Measurements from ENCODE around the gene TSC22D1.

The TSC22D1 gene

GRCh38 chr13:44404261-44405132, 171.6 kb downstream of the TSC22D1 start:
- no peak for DNase-seq (ENCODE audit: low read depth in 2 of 2)

DNA sequence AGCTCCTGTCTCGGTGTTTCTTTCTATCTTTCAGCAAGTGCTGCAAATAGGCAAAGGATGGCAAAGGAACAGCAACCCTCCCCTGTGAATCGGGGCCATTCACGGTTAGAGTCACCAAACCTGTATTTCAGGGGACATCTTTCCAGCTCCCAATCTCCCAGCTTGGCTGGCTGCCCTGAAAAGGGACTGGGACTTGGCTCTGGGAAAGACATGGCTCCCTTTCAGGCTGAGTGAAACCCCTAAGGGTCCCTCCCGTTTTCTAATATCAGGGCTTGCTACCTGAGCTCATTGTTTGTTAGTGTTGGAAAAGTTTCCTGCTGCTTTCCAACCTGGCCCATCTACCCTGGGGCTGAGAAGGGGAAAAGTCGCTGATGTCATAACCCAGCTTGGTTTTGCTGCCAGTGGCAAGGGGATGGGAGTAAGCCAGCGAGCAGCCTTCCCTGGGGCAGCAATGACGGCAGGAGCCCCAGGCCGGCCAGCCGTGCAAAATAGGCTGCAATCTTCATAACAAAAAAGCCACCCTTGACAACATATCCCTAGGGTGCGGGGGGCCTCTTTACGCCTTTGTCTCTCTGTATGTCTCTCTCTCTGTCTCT, 172.6 kb downstream of the TSC22D1 start:
- no peak for DNase-seq (ENCODE audit: low read depth in 2 of 2)

GRCh38 chr13:44402899-44403445, 173.2 kb downstream of the TSC22D1 start:
- DNase-seq (ENCODE audit: low read depth in 2 of 2): no peak

- no peak for DNase-seq (ENCODE audit: low read depth in 2 of 2)
Observed at GRCh38 chr13:44401577-44401976, 174.6 kb downstream of the TSC22D1 start.

DNA sequence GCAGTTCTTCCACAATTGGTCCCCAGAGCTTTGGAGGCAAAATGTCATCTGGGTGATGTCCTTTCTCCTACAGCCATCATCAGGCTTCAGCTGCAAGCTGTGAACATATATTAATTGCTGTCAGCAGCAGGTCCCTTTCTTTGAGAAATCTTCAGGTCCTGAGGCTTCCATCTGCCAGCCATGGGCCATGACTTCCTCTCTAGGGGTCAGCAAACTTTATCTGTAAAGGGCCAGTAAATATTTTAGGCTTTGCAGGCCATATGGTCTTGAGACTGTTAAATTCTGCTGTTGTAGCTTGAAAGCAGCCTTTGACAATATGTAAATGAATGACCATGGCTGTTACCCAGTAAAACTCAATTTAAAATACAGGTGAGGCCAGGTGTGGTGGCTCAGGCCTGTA, 175.4 kb downstream of the TSC22D1 start:
- DNase-seq (ENCODE audit: low read depth in 2 of 2): no peak

DNA sequence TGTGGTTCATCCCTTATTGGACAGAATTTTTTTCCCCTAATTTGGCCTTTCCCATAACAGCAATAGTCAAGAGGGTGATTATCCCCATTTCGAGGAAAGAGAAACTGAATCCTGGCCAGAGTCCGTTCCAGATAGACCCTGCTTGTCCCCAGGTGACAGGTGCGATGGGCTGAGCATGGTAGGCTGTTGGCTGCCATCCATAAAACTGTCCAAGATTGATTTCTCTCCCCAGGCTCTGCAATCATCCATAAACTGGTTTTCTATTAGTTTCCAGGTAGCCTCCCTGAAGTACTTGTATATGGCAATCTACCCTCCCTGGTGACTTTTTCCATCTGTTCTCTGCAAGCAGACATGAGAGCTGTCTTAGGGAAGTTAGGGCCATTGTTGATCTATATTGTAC, 177.1 kb downstream of the TSC22D1 start:
- DNase-seq (ENCODE audit: low read depth in 2 of 2): no peak

DNA sequence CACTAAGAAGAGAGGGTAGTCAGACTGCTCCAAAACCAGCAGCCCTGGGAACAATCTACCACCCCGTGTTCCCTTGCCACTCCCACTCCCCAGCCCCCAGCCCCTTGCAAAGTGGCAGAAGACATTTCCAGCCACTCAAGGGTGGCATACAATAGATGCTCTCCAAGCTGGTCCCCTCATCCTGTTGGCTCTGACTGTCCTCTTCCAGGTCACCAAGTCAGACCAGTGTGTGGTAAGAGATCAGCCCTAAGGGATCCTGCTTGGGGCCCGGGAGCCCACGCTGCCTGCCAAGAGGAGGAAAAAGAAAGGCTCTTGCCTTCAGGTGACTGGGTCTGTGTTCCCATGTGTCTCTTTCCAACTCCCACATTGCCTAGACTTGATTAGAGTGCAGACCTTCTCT, 177.5 kb downstream of the TSC22D1 start:
- DNase-seq (ENCODE audit: low read depth in 2 of 2): no peak

DNA sequence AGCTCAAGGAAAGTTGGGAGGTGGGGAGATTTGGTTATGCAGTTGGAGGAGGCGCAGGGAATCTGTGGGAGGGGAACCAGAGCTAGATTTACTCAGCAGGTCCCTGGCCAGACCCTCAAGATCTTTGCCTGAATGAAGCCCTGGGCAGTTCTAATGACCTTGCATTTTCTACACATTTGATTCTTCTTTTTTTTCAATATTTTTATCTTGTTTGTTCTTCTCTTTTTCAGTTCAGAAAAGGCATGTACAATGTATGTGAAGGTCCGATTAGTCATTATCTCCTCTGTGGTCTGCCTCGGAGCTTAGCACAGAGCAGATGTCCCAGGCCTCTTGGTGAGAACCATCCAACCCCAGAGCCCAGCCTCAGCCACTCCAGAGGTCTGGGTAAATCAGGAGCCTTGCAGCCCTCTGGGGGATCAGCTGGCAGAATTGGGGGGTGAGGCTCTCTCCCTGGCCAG, 178.3 kb downstream of the TSC22D1 start:
- DNase-seq (ENCODE audit: low read depth in 2 of 2): no peak

DNA sequence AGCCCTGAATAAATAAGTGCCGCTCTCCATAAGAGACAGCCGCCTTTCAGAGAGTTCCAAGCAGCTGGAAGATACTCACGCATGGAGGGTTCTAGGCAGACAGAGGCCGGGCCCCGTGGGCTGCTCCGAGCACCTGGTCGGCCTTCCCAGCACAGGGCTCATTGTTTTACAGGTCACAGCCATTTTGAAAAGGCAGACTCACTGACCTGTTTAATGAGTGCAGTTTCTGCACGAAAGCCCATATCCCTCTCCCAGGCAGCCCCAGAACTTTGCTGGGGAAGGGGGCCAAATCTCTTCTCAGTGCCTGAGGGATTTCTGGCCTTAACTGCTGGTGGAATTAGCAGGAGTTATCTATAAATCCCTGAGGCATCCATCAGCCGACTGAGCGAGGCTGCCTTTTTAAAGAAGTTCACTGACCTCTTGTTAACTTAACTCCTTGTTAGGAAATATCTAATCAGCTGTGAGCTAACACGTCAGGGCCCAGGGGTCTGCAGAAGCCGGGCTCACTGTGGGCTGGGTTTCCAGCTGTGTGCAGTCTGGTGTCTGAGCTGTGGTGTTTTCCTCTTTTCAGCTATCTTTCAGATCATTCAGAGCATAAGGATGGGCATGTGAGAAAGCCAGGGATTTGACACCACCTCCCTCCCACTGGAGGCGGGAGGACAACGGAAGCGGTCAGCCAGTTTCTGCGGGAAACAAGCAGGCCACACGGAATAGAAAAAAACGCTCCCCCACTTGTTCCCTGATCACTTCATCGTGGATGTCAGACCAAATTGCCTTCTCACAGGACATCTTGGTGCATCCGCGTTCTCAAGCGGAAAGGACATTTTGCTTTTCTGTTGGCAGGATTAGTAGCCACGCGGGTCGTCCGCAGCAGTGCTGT, 179.2 kb downstream of the TSC22D1 start:
- DNase-seq (ENCODE audit: low read depth in 2 of 2): peak in 1 of 2 experiments; percentile 8

DNA sequence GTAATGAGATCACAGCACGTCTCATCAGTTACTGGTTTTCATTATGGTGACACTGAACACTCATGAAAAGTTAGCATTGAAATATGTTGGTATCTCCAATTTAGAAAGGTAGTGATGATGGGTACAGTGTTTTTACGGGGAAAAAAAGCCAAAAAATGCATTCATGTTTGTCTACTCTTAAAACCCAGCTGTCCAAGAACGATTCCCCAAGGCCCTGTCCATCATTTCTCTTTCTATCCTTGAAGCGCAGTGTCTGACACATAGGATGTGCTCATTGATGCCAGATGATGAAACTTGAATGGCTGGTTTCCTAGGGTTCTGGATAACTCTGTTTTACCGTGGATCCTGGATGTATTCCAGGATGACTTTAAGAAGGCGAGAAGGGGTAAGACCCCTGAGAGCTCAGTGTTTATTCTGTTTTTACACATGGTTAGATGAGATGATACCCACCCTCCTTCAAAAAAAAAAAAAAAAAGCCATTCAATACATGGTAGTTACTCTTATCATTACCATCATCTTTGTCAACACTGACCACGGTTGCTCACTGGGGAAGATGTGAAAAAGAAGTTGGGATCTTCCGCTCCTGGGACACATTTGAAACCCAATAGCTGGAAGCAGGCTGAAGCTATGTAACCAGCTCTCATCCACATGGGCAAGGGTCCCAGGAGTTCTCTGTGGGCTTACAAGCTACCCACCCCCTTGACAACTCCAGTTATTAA, 180.0 kb downstream of the TSC22D1 start:
- DNase-seq (ENCODE audit: low read depth in 2 of 2): peak; percentile 38 to 41

GRCh38 chr13:44394658-44395057, 181.5 kb downstream of the TSC22D1 start:
- no peak for DNase-seq (ENCODE audit: low read depth in 2 of 2)

GRCh38 chr13:44393391-44393790, 182.7 kb downstream of the TSC22D1 start:
- DNase-seq (ENCODE audit: low read depth in 2 of 2): no peak

DNA sequence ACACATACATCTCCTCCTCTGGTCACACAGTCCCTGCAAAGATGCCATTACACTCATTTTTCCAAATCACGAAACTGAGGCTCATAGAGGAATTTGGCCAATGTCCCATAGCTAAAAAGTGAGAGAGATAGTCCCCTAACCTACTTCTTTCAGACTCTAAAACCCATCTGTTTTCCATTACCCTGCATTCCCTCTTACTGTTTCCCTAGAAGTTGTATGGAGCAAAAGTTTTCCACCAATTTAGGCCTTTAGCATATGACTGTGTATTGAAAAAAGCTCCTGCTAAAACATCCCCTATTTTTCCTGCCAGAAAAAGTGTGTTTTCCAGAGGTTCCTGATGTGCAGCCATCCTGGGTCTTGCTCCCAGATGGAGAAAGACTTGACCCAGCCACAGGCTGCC, 186.3 kb downstream of the TSC22D1 start:
- DNase-seq (ENCODE audit: low read depth in 2 of 2): peak; percentile 43 to 46

GRCh38 chr13:44389060-44389666, 187.0 kb downstream of the TSC22D1 start:
- no peak for DNase-seq (ENCODE audit: low read depth in 2 of 2)

- no peak for DNase-seq (ENCODE audit: low read depth in 2 of 2)
Observed at GRCh38 chr13:44388427-44389059, 187.6 kb downstream of the TSC22D1 start.

DNA sequence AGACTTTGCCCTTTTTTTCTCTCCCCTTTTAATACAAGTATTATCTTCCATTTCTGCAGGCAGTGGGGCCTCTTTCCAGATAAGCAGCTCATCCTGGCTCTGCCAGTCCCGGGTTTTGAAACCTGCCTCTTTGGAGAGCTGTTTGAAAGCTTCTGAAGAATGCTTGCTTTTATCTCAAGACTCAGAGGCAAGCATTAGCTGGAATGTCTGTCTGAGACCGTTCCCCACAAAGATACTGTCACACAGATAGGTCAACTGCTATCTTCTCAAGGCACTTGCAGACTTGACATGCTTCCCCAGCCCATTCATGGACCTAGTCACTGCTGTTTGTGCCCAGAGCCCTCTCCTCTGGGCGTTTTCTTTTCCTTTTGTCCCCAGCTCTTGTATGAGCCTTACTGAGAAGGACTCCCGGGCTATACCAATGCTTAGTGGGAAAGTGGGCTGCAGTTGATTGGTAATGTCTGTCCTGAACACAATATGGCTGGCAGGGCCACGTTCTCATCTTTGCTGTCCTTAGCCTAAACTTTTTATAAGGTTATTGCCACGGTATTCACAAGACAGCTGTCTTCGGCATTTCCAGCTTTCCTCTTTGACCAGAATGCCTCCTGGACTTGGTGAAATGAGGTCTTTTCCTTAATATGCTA, 189.1 kb downstream of the TSC22D1 start:
- no peak for DNase-seq (ENCODE audit: low read depth in 2 of 2)

GRCh38 chr13:44385847-44386246, 190.3 kb downstream of the TSC22D1 start:
- DNase-seq (ENCODE audit: low read depth in 2 of 2): no peak

- DNase-seq (ENCODE audit: low read depth in 2 of 2): no peak
Observed at GRCh38 chr13:44385401-44385800, 190.7 kb downstream of the TSC22D1 start.

- no peak for DNase-seq (ENCODE audit: low read depth in 2 of 2)
Observed at GRCh38 chr13:44384778-44385177, 191.4 kb downstream of the TSC22D1 start.

GRCh38 chr13:44383945-44384344, 192.2 kb downstream of the TSC22D1 start:
- no peak for DNase-seq (ENCODE audit: low read depth in 2 of 2)
